G401 (cell line): ENCODE results near the gene AFTPH. TPM values are rescaled to one million over a fixed set of nuclear protein-coding genes. Genes with fewer than 3 reads are reported as not detected.

Source experiments
- DNase-seq: peaks from one replicate; pipeline ENCODE4 v3.0.0-alpha.2; 2015; ENCODE audit warnings: low spot score
- in situ Hi-C: cut with HindIII; loops from 2 replicates; pipeline ENCODE4 v1.10.0; 2016; ENCODE audit warnings: low sequenced_read_pairs, mixed read lengths
- total RNA-seq: library from RNA; depleted of rRNA; stranded (reverse); fragments of >200 nt; shearing (Covaris generic); gene quantifications from 2 replicates; pipeline ENCODE4 v1.2.3, GENCODE V29; 2014

Gene AFTPH
- total RNA-seq, 1 experiment from 2014 or later, result 15.8 TPM

- in situ Hi-C loops, result no loop called here
- DNase-seq, result no peak
Observed at GRCh38 chr2:64534363-64534762, 10.2 kb downstream of the AFTPH start.

DNA sequence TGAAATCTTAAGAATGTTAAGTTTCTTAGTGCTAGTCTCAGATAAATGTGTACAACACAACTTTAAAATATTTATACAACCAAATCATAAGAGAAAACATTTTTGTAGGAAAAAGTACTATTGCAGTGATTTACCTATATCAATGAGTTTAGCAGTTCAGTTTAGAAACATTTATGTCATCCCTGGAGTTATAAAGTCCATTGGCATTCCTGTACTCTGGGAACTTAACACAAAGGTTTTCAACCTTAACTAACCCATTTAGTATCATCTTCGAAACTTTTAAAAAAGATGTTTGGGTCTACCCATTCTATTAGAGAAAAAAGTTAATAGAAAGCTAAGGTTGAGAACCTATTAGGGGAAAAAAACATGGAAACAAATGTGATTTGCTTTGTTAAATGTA, 10.9 kb downstream of the AFTPH start:
- no peak for DNase-seq
- in situ Hi-C loops, result no loop called here

- no peak for DNase-seq
- in situ Hi-C loops, result no loop called here
Observed at GRCh38 chr2:64537991-64538390, 13.9 kb downstream of the AFTPH start.

GRCh38 chr2:64538764-64539433, 14.8 kb downstream of the AFTPH start:
- DNase-seq, result no peak
- in situ Hi-C loops, result no loop called here

- DNase-seq, result no peak
- in situ Hi-C loops, result no loop called here
Observed at GRCh38 chr2:64540615-64541014, 16.5 kb downstream of the AFTPH start.

DNA sequence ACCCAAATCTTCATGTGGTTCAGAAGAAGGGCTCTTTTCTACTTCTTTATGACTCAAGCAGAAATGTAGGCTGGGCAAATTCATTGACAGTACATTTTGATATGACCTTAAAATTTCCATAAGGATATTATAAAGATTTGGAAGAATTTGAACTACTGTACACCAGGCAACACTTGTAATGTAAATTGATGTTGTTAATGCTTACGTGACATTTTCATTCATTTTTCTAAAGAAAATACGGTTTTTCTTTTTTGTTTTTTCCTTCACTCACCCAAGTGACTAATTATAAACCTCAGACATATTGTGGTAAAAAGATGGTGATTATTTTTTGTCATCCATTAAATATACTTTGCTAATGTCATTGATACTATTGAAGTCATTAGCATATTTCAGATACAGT, 17.4 kb downstream of the AFTPH start:
- in situ Hi-C loops, result no loop called here
- DNase-seq, result no peak

DNA sequence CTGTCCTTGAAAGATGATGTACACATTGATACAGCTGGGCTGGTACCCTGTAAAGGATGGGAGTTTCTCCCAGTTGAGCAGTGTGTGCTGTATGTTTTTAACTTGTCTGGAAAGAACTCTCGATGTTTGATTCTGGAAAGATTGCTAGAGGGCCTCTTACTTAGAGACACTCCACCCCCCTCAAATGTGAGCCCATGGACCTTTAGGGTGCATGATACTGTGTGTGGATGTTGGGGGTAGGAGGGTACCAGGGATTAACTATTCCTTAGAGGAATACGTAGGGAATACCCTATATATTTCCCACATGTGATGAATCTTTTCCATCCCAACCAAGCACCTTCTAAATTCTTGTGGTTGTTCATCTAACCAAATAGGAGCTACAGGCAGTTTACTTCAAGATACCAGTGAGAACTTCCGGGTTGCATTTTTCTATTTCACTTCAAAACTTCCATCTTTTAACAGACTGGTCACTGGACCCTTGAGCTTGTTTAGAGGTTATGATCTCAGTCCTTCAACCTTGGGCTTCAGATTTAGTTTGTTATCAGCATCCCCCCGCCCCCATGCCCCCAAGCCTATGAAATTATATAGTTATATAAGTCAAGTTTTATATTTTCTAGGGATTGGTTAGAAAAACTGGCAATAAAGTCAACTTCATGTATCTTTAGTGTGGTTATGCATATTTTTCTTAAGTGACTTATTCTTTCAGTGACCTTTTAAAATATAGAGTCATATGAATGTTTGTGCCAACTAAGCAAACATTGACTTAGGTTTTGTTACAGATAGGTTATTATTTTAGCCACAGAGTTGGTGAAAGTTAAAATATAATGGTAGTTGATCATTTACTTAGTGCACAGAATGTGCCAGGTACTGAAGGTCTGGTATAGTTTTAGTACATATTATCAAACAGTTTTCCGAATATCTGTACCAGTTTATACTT, 18.2 kb downstream of the AFTPH start:
- in situ Hi-C loops, result no loop called here
- no peak for DNase-seq

DNA sequence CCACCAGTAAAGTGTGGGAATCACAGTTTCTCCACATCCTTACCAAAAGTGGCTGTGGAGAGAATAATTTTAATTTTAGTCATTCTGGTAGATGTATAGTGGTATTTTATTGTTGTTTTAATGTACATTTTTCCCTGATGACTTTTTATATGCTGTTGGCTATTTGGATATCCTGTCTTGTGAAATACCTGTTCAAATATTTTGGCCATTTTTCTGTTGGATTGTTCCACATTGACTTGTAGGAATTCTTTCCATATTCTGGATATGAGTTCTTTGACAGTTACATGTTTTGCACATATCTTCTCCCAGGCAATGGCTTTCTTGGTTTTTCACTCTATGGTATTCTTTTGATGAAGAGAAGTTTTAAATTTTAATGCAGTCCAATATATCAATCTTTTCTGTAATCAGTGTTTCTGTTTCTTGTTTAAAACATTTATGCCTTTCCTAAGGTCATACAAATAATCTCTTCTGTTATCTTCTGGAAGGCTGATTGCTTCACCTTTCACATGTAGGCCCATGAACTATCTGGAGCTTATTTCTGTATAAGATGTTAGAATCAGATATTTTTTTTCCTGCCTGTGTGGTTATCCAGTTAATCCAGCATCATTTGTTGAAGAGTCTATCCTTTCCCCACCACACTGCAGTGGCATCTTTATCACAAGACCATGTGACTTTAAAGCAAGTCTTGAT, 19.0 kb downstream of the AFTPH start:
- in situ Hi-C loops, result no loop called here
- DNase-seq, result no peak

- no peak for DNase-seq
- in situ Hi-C loops, result no loop called here
Observed at GRCh38 chr2:64548761-64549160, 24.6 kb downstream of the AFTPH start.

GRCh38 chr2:64550042-64550441, 25.9 kb downstream of the AFTPH start:
- no peak for DNase-seq
- in situ Hi-C loops, result no loop called here

DNA sequence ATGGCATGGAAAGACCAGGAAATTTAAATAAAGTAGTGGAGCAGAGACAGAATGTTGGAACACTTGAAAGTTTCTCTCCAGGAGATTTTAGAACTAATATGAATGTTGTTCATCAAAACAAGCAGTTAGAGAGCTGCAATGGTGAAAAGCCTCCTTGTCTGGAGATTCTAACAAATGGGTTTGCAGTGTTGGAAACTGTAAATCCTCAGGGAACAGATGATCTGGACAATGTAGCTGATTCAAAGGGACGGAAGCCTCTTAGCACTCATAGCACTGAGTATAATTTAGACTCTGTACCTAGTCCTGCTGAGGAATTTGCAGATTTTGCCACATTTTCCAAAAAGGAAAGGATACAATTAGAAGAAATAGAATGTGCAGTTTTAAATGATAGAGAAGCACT, 27.7 kb downstream of the AFTPH start:
- DNase-seq, result no peak
- in situ Hi-C loops, result no loop called here

DNA sequence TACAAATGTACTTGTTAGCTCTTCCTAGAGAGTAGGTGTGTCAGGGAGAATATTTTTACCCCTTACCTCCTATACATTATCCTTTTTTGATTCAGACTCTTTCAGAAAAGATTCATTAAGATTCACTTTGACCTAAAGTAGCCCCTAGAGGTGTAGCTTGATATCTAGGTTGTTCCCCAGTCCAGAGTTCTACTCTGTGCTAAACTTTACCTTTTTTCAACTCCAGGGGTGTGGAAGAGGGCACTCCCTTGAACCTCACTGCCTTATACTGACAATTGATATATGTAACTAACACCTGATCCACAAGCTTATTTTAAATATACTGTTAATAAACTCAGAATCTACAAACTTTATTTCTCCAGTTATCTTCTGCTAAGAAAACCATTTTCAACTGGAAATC, 30.0 kb downstream of the AFTPH start:
- in situ Hi-C loops, result no loop called here

GRCh38 chr2:64558445-64559081, 34.4 kb downstream of the AFTPH start:
- in situ Hi-C loops, result no loop called here
- DNase-seq, result no peak

More for the DNA sequence above, 30.0 kb downstream of the AFTPH start:
- DNase-seq, result no peak

DNA sequence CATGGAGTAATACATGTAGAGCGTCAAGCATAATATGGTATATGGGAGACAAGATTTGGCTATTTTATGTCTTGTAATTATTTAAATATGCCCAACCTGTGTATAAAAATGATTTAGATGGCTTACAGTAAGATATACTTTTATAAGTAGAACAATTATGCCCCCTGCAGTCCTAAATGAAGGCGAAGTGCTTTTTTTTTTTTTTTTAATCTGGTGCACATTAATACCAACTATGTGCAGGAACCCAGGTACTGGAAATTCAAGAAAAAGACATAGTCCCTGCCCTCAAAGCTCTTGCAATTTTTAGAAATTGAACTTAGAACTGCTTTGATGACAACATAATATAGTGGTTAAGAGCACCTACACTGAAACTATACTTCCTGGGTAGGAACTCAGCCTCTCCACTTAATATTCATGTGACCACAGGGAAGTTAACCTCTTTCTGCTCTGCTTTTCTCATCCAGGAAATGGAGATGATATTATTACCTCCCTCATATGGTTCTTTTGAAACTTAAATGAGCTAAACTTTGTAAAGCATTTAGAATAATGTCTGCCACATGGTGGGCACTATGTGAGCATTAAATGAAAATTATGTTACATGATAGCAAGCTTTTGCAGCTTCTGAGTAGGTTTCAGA, 38.1 kb downstream of the AFTPH start:
- DNase-seq, result no peak

GRCh38 chr2:64563436-64563938, 39.4 kb downstream of the AFTPH start:
- in situ Hi-C loops, result no loop called here
- no peak for DNase-seq

More for the DNA sequence above, 38.1 kb downstream of the AFTPH start:
- in situ Hi-C loops, result no loop called here

GRCh38 chr2:64565949-64566710, 42.0 kb downstream of the AFTPH start:
- no peak for DNase-seq

GRCh38 chr2:64567473-64567872, 43.3 kb downstream of the AFTPH start:
- DNase-seq, result no peak
- in situ Hi-C loops, result no loop called here

More at GRCh38 chr2:64565949-64566710, 42.0 kb downstream of the AFTPH start:
- in situ Hi-C loops, result no loop called here

- DNase-seq, result no peak
- in situ Hi-C loops, result no loop called here
Observed at GRCh38 chr2:64568836-64569235, 44.7 kb downstream of the AFTPH start.
